HepG2 (cell line): ENCODE data around the gene EPS8. TPM values are rescaled to one million over a fixed set of nuclear protein-coding genes. Genes with fewer than 3 reads are reported as not detected.

ENCODE experiments used
- CENPT ChIP-seq: sonication (generic); formaldehyde crosslinking; IDR thresholded peaks from 2 replicates; pipeline ENCODE4 v1.8.0; 2022; ENCODE audit warnings: low read depth, mild to moderate bottlenecking, moderate library complexity, missing genetic modification reagents
- KAT2B ChIP-seq: fragments of 150-350 bp; IDR thresholded peaks from 2 replicates; pipeline ENCODE4 v1.6.1; 2014; ENCODE audit warnings: low read depth, low read length, borderline replicate concordance
- KDM5B ChIP-seq: sonication (generic); formaldehyde crosslinking; IDR thresholded peaks from 2 replicates; pipeline ENCODE4 v1.4.0; 2020; ENCODE audit warnings: missing genetic modification reagents, mild to moderate bottlenecking, borderline replicate concordance
- KLF6 ChIP-seq: IDR thresholded peaks from 2 replicates; pipeline ENCODE4 v1.8.0; 2016; ENCODE audit warnings: missing biosample characterization, missing genetic modification reagents
- MAZ ChIP-seq, 2 experiments: sonication (generic) in 1 of 2; formaldehyde crosslinking in 1 of 2; IDR thresholded peaks; 2 replicates each; pipeline versions ENCODE4 v1.5.0 to v1.6.1; 2012 to 2020; ENCODE audit warnings: low read depth in 2 of 2, mild to moderate bottlenecking in 2 of 2, borderline replicate concordance in 1 of 2, improper control_type of control experiment in 1 of 2, low read length in 1 of 2, missing genetic modification reagents in 1 of 2, moderate library complexity in 1 of 2
- NAIF1 ChIP-seq: sonication (generic); formaldehyde crosslinking; IDR thresholded peaks from 2 replicates; pipeline ENCODE4 v1.5.0; 2020; ENCODE audit warnings: mild to moderate bottlenecking, missing genetic modification reagents, borderline replicate concordance
- SMAD1 ChIP-seq: sonication (generic); formaldehyde crosslinking; IDR thresholded peaks from 2 replicates; pipeline ENCODE4 v1.4.0; 2020; ENCODE audit warnings: missing genetic modification reagents, low read depth, mild to moderate bottlenecking, borderline replicate concordance
- SP2 ChIP-seq: sonication (generic); formaldehyde crosslinking; IDR thresholded peaks from 2 replicates; pipeline ENCODE4 v1.5.1; 2020; ENCODE audit warnings: mild to moderate bottlenecking, missing genetic modification reagents
- SYNCRIP ChIP-seq: fragments of 200-400 bp; formaldehyde crosslinking; IDR thresholded peaks from 2 replicates; pipeline ENCODE4 v1.6.1; 2018; ENCODE audit warnings: mild to moderate bottlenecking, low read depth, low read length; ENCODE audit not compliant: insufficient read depth
- TGIF2 ChIP-seq: IDR thresholded peaks from 2 replicates; pipeline ENCODE4 v1.6.1; 2016; ENCODE audit warnings: control low read depth, missing compliant biosample characterization
- ZFP41 ChIP-seq: sonication (generic); formaldehyde crosslinking; IDR thresholded peaks from 2 replicates; pipeline ENCODE4 v1.4.0; 2020; ENCODE audit warnings: mild to moderate bottlenecking, missing genetic modification reagents, borderline replicate concordance
- ZNF282 ChIP-seq: fragments of 450-650 bp; IDR thresholded peaks from 2 replicates; pipeline ENCODE4 v1.6.1; 2018; ENCODE audit not compliant: partially characterized antibody
- ZNF329 ChIP-seq: sonication (generic); formaldehyde crosslinking; IDR thresholded peaks from 2 replicates; pipeline ENCODE4 v1.9.0; 2021; ENCODE audit warnings: low read depth, mild to moderate bottlenecking, missing genetic modification reagents
- ZNF335 ChIP-seq: sonication (generic); formaldehyde crosslinking; IDR thresholded peaks from 2 replicates; pipeline ENCODE4 v1.4.0; 2020; ENCODE audit warnings: missing genetic modification reagents
- ZNF468 ChIP-seq: sonication (generic); formaldehyde crosslinking; IDR thresholded peaks from 2 replicates; pipeline ENCODE4 v1.8.0; 2022; ENCODE audit warnings: mild to moderate bottlenecking, moderate library complexity, missing genetic modification reagents
- polyA plus RNA-seq, 8 experiments: library from polyadenylated mRNA; depleted of rRNA in 3 of 8; stranded (reverse) in 7 of 8; unstranded in 1 of 8; fragments of >200 nt; fragmentation: Illumina TruSeq in 4 of 8; extraction: Trizol in 4 of 8; gene quantifications; 2 replicates each; pipeline versions ENCODE4 v1.2.1 to v1.2.3, GENCODE V29; 2011 to 2016; ENCODE audit warnings: low read depth in 4 of 8, missing spikeins in 1 of 8, mixed read lengths in 1 of 8; ENCODE audit not compliant: insufficient read depth in 1 of 8
- total RNA-seq, 5 experiments: library from RNA; depleted of rRNA; stranded (reverse); fragments of >200 nt; fragmentation: Illumina TruSeq; extraction: Trizol; gene quantifications; 2 replicates each; pipeline ENCODE4 v1.2.3, GENCODE V29; 2016; ENCODE audit warnings: low read depth in 1 of 5
- TF ChIP-seq, protein P1 (sequence below): sonication (generic); formaldehyde crosslinking; IDR thresholded peaks from 2 replicates; pipeline ENCODE4 v1.4.0; 2020; ENCODE audit warnings: missing genetic modification reagents
- TF ChIP-seq, protein P2 (sequence below), 2 experiments: sonication (generic) in 1 of 2; formaldehyde crosslinking in 1 of 2; IDR thresholded peaks; 2 replicates each; pipeline versions ENCODE4 v1.4.0 to v1.6.1; 2018 to 2020; ENCODE audit warnings: missing genetic modification reagents in 2 of 2, borderline replicate concordance in 1 of 2, low read depth in 1 of 2, mild to moderate bottlenecking in 1 of 2, missing biosample characterization in 1 of 2
- TF ChIP-seq, protein P3 (sequence below): sonication (generic); formaldehyde crosslinking; conservative IDR thresholded peaks from 2 replicates; pipeline ENCODE4 v1.4.0; 2020; ENCODE audit warnings: missing genetic modification reagents
- TF ChIP-seq, protein P4 (sequence below): IDR thresholded peaks from 2 replicates; pipeline ENCODE4 v1.6.1; 2016; ENCODE audit warnings: mild to moderate bottlenecking, missing biosample characterization, missing genetic modification reagents

The EPS8 gene
- total and polyA plus RNA-seq, 2 of the 13 experiments (the other 11 are each of a cell fraction or from before 2014, with no cell fraction given) = 37.1 to 43.4 TPM

DNA sequence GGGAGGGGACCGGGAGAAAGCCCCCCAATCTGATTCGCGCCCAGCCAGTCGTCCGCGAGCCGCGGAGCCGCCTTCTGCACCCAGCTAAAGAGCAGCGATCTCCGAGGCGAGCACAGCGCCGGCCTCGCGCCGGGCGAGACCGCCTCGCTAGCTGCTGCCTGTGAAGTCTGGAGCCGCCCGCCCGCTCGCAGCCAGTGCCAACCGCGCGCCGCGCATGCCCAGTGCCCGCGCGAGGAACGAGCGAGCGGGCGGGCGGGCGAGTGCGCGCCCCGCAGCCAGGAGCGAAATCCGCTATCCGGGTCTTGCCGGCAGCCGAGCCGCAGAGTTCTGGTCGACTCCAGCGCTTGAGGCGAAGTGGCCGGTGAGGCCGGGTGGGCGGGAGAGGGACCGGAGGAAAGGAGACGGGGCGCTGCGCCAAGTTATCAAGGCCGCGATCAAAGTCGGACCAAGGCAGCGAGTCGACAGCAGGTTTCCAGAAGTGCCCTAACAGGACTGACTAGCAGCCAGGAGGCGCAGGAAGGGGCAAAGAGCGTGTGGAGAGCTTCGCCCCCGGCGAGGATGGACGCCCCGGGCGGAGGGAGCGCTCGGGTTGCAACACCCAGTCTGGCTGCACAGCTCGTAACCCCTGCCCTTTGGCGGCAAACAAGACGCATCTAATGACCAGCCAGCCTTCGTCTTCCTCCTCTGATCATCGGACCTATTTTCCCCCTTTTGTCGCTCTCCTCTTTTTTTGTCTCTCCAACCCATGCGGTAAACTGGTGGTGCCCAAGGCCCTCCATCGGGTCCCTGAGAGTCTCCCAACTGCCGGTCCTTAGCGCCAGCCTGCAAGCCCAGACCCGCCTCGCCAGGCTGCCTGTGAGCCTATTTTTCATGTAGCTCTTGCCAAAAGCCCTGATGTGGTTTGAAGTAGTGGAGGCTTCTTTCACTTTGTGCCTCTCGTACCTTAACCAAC is at the start of gene EPS8 (continued):
- TF ChIP-seq TGIF2 (CRISPR knock-in tag) (no peak), ZNF282 (no peak), SMAD1 (peak; percentile 77), ZNF329 (CRISPR knock-in tag) (peak; percentile 89), ZNF468 (CRISPR knock-in tag) (no peak), SP2 (CRISPR knock-in tag) (no peak), MAZ (IDR thresholded peaks at IDR 0.05; ENCODE audit: borderline replicate concordance, low read depth, low read length) (peak; percentile 65), MAZ (CRISPR knock-in tag; IDR thresholded peaks at IDR 0.05; ENCODE audit: low read depth) (peak; percentile 92), KDM5B (CRISPR knock-in tag) (peak; percentile 93), ZFP41 (no peak), KAT2B (no peak), KLF6 (CRISPR knock-in tag) (no peak; the same call in 1 of the 2 replicates), SYNCRIP (no peak), ZNF335 (CRISPR knock-in tag) (no peak), NAIF1 (CRISPR knock-in tag) (no peak), CENPT (CRISPR knock-in tag) (peak; percentile 48; the same call in 1 of the 2 replicates)
- TF ChIP-seq, protein P1, sequence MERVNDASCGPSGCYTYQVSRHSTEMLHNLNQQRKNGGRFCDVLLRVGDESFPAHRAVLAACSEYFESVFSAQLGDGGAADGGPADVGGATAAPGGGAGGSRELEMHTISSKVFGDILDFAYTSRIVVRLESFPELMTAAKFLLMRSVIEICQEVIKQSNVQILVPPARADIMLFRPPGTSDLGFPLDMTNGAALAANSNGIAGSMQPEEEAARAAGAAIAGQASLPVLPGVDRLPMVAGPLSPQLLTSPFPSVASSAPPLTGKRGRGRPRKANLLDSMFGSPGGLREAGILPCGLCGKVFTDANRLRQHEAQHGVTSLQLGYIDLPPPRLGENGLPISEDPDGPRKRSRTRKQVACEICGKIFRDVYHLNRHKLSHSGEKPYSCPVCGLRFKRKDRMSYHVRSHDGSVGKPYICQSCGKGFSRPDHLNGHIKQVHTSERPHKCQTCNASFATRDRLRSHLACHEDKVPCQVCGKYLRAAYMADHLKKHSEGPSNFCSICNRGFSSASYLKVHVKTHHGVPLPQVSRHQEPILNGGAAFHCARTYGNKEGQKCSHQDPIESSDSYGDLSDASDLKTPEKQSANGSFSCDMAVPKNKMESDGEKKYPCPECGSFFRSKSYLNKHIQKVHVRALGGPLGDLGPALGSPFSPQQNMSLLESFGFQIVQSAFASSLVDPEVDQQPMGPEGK = peak; percentile 38; the same call in 1 of the 2 replicates
- TF ChIP-seq, protein P2, sequence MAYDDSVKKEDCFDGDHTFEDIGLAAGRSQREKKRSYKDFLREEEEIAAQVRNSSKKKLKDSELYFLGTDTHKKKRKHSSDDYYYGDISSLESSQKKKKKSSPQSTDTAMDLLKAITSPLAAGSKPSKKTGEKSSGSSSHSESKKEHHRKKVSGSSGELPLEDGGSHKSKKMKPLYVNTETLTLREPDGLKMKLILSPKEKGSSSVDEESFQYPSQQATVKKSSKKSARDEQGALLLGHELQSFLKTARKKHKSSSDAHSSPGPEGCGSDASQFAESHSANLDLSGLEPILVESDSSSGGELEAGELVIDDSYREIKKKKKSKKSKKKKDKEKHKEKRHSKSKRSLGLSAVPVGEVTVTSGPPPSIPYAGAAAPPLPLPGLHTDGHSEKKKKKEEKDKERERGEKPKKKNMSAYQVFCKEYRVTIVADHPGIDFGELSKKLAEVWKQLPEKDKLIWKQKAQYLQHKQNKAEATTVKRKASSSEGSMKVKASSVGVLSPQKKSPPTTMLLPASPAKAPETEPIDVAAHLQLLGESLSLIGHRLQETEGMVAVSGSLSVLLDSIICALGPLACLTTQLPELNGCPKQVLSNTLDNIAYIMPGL (CRISPR knock-in tag; IDR thresholded peaks at IDR 0.05; ENCODE audit: borderline replicate concordance in 1 of 2, low read depth in 1 of 2) = peak in 1 of 2 experiments; percentile 84; a peak in 3 of 4 replicates
- TF ChIP-seq, protein P3, sequence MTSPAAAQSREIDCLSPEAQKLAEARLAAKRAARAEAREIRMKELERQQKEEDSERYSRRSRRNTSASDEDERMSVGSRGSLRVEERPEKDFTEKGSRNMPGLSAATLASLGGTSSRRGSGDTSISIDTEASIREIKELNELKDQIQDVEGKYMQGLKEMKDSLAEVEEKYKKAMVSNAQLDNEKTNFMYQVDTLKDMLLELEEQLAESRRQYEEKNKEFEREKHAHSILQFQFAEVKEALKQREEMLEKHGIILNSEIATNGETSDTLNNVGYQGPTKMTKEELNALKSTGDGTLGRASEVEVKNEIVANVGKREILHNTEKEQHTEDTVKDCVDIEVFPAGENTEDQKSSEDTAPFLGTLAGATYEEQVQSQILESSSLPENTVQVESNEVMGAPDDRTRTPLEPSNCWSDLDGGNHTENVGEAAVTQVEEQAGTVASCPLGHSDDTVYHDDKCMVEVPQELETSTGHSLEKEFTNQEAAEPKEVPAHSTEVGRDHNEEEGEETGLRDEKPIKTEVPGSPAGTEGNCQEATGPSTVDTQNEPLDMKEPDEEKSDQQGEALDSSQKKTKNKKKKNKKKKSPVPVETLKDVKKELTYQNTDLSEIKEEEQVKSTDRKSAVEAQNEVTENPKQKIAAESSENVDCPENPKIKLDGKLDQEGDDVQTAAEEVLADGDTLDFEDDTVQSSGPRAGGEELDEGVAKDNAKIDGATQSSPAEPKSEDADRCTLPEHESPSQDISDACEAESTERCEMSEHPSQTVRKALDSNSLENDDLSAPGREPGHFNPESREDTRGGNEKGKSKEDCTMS = no peak
- TF ChIP-seq, protein P4, sequence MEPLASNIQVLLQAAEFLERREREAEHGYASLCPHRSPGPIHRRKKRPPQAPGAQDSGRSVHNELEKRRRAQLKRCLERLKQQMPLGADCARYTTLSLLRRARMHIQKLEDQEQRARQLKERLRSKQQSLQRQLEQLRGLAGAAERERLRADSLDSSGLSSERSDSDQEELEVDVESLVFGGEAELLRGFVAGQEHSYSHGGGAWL (CRISPR knock-in tag) = peak; percentile 81
